ENCODE results near the gene NMUR2.

NMUR2 gene

GRCh38 chr5:152405145-152405544, at the start of gene NMUR2:
TSS of gene NMUR2 (minus strand) at chr5:152405279. CDS start at chr5:152405113, 166 bp downstream.
- no peak for DNase-seq

GRCh38 chr5:152443935-152444334, 38.9 kb upstream of the NMUR2 start:
- DNase-seq, result no peak

GRCh38 chr5:152439791-152440190, 34.7 kb upstream of the NMUR2 start:
- DNase-seq, result no peak

GRCh38 chr5:152437866-152438265, 32.8 kb upstream of the NMUR2 start:
- DNase-seq, result no peak

GRCh38 chr5:152427721-152428120, 22.6 kb upstream of the NMUR2 start:
- no peak for DNase-seq

GRCh38 chr5:152425083-152425482, 20.0 kb upstream of the NMUR2 start:
- DNase-seq, result no peak

- no peak for DNase-seq
These were observed 19.4 kb upstream of the NMUR2 start for GRCh38 chr5:152424501-152424900.

- no peak for DNase-seq
These were observed 17.0 kb upstream of the NMUR2 start for GRCh38 chr5:152422081-152422480.

- DNase-seq, result no peak
These were observed 7.0 kb upstream of the NMUR2 start for GRCh38 chr5:152412129-152412528.

GRCh38 chr5:152406082-152406481, 1.0 kb upstream of the NMUR2 start:
- no peak for DNase-seq

- DNase-seq, result no peak
These were observed 585 bp downstream of the NMUR2 start for GRCh38 chr5:152404494-152404893.

GRCh38 chr5:152403046-152403445, 2.0 kb downstream of the NMUR2 start:
- no peak for DNase-seq

GRCh38 chr5:152400846-152401245, 4.2 kb downstream of the NMUR2 start:
- DNase-seq, result no peak

- no peak for DNase-seq
These were observed 7.5 kb downstream of the NMUR2 start for GRCh38 chr5:152397581-152397980.

GRCh38 chr5:152393441-152393840, 11.6 kb downstream of the NMUR2 start:
- DNase-seq, result no peak

- DNase-seq, result no peak
These were observed 15.8 kb downstream of the NMUR2 start for GRCh38 chr5:152389208-152389849.

- DNase-seq, result no peak
These were observed 16.5 kb downstream of the NMUR2 start for GRCh38 chr5:152388610-152389009.

- no peak for DNase-seq
These were observed 24.5 kb downstream of the NMUR2 start for GRCh38 chr5:152380415-152381123.

- DNase-seq, result no peak
These were observed 25.7 kb downstream of the NMUR2 start for GRCh38 chr5:152379331-152379730.

GRCh38 chr5:152378730-152379129, 26.3 kb downstream of the NMUR2 start:
- DNase-seq, result no peak

GRCh38 chr5:152376886-152377285, 28.2 kb downstream of the NMUR2 start:
- DNase-seq, result no peak

GRCh38 chr5:152374711-152375275, 30.3 kb downstream of the NMUR2 start:
- DNase-seq, result no peak

GRCh38 chr5:152372875-152373274, 32.2 kb downstream of the NMUR2 start:
- DNase-seq, result no peak

- no peak for DNase-seq
These were observed 35.8 kb downstream of the NMUR2 start for GRCh38 chr5:152369298-152369697.

Measured in activated effector memory CD4-positive, alpha-beta T cell treated with anti-CD3 and anti-CD28 coated beads, Interleukin-2, amount 50 U/mL, for 16 hours (primary cell).